ENCODE measurements around the gene SLC16A6. TPM values are rescaled to one million over a fixed set of nuclear protein-coding genes. Genes with fewer than 3 reads are reported as not detected.

Gene SLC16A6
- total and polyA plus RNA-seq, 7 experiments from 2014 or later = 0.74 to 12.5 (median 5.8) TPM

- H3K27me3 ChIP-seq (ENCODE audit: control insufficient read depth in 2 of 2, insufficient read depth in 2 of 2, low read length in 2 of 2) = no peaks in the 10 kb centered on the region
- ChIA-PET CTCF (no interaction called here), POLR2A (interaction anchor here (0.5 to 1.0 kb wide), 3 partner anchors 10 to 202 kb away, joined by 3 to 10 read pairs (median 4); partner anchors contain the start of gene ARSG)
- no peaks in the 10 kb centered on the region for H3K9me3 ChIP-seq (ENCODE audit: control insufficient read depth in 2 of 3, low read length in 3 of 3)
- no peak for DNase-seq
- H3K4me3 Mint-ChIP-seq = peak overlapping the region in 1 of 10 donors; percentile 24
- peaks cover 0 to 15% (median 0%) of the 10 kb centered on the region in 5 donors for H3K27me3 Mint-ChIP-seq
- intact Hi-C loops (cut with micrococcal nuclease) = no loop called here
- ATAC-seq = no peak
- peaks cover 14 to 55% (median 48%) of the 10 kb centered on the region in 7 donors for H3K4me1 Mint-ChIP-seq
- H3K9me3 Mint-ChIP-seq = no peaks in the 10 kb centered on the region
- H3K4me1 ChIP-seq (ENCODE audit: control insufficient read depth in 2 of 2, insufficient read depth in 2 of 2, low read length in 2 of 2) = peaks cover 21% of the 10 kb centered on the region in 2 donors
- H3K27ac ChIP-seq (ENCODE audit: low read depth, low read length) = no peak overlapping the region
- peaks cover 0 to 6% (median 3%) of the 10 kb centered on the region in 5 donors for H3K36me3 Mint-ChIP-seq
- no peak overlapping the region for H3K4me3 ChIP-seq (ENCODE audit: low read length)
- H3K36me3 ChIP-seq (ENCODE audit: control insufficient read depth in 2 of 3, insufficient read depth in 3 of 3, low read length in 3 of 3) = no peaks in the 10 kb centered on the region
- peak overlapping the region in 2 of 9 donors; percentile 66 to 92 for H3K27ac Mint-ChIP-seq
These were observed 10.6 kb upstream of the SLC16A6 start for GRCh38 chr17:68301438-68301959.

GRCh38 chr17:68299817-68300216 lies 8.9 kb upstream of the SLC16A6 start:
- Mint-ChIP-seq H3K36me3 (peaks cover 0 to 9% (median 3%) of the 10 kb centered on the region in 5 donors), H3K27ac (peak overlapping the region in 4 of 9 donors; percentile 8 to 54 (median 37)), H3K4me3 (no peak overlapping the region), H3K4me1 (peaks cover 23 to 62% (median 55%) of the 10 kb centered on the region in 7 donors), H3K9me3 (no peaks in the 10 kb centered on the region), H3K27me3 (peaks cover 0 to 21% (median 0%) of the 10 kb centered on the region in 5 donors)
- H3K27me3 ChIP-seq (ENCODE audit: control insufficient read depth in 2 of 2, insufficient read depth in 2 of 2, low read length in 2 of 2) = no peaks in the 10 kb centered on the region
- no peak for ATAC-seq
- no peak for DNase-seq
- no peak overlapping the region for H3K4me3 ChIP-seq (ENCODE audit: low read length)
- POLR2A ChIA-PET = interaction anchor here (0.6 to 1.1 kb wide), 3 partner anchors 12 to 60 kb away, joined by 3 to 6 read pairs (median 5); no protein-coding TSS in a partner anchor
- CTCF ChIA-PET = interaction anchor here (0.7 to 1.3 kb wide), 2 partner anchors 131 to 132 kb away, joined by 3 to 4 read pairs; no protein-coding TSS in a partner anchor
- no peaks in the 10 kb centered on the region for H3K36me3 ChIP-seq (ENCODE audit: control insufficient read depth in 2 of 3, insufficient read depth in 3 of 3, low read length in 3 of 3)
- no peak overlapping the region for H3K27ac ChIP-seq (ENCODE audit: low read depth, low read length)
- no peaks in the 10 kb centered on the region for H3K9me3 ChIP-seq (ENCODE audit: control insufficient read depth in 2 of 3, low read length in 3 of 3)
- H3K4me1 ChIP-seq (ENCODE audit: control insufficient read depth in 2 of 2, insufficient read depth in 2 of 2, low read length in 2 of 2) = peaks cover 35 to 36% of the 10 kb centered on the region in 2 donors
- intact Hi-C loops (cut with micrococcal nuclease) = loop anchor here in 1 of 2 donors (5.0 kb wide), 1 partner anchor 38 kb away; no protein-coding TSS in a partner anchor

- no peak overlapping the region for H3K4me3 ChIP-seq (ENCODE audit: low read length)
- Mint-ChIP-seq H3K4me3 (peak overlapping the region in 3 of 10 donors; percentile 32 to 66 (median 45)), H3K4me1 (peaks cover 31 to 72% (median 61%) of the 10 kb centered on the region in 7 donors), H3K36me3 (peaks cover 0 to 10% (median 3%) of the 10 kb centered on the region in 5 donors), H3K9me3 (no peaks in the 10 kb centered on the region), H3K27me3 (peaks cover 0 to 29% (median 0%) of the 10 kb centered on the region in 5 donors), H3K27ac (peak overlapping the region in 5 of 9 donors; percentile 49 to 92 (median 88))
- ChIA-PET CTCF (interaction anchor here (2.7 kb wide), 1 partner anchor 35 kb away, joined by 8 read pairs; no protein-coding TSS in a partner anchor), POLR2A (no interaction called here)
- DNase-seq (no peak), ATAC-seq (no peak)
- no peak overlapping the region for H3K27ac ChIP-seq (ENCODE audit: low read depth, low read length)
- H3K9me3 ChIP-seq (ENCODE audit: control insufficient read depth in 2 of 3, low read length in 3 of 3) = no peaks in the 10 kb centered on the region
- intact Hi-C loops (cut with micrococcal nuclease) = loop anchor here in 1 of 2 donors (5.0 kb wide), 1 partner anchor 36 kb away; no protein-coding TSS in a partner anchor
- no peaks in the 10 kb centered on the region for H3K27me3 ChIP-seq (ENCODE audit: control insufficient read depth in 2 of 2, insufficient read depth in 2 of 2, low read length in 2 of 2)
- H3K36me3 ChIP-seq (ENCODE audit: control insufficient read depth in 2 of 3, insufficient read depth in 3 of 3, low read length in 3 of 3) = no peaks in the 10 kb centered on the region
- peaks cover 38 to 47% of the 10 kb centered on the region in 2 donors for H3K4me1 ChIP-seq (ENCODE audit: control insufficient read depth in 2 of 2, insufficient read depth in 2 of 2, low read length in 2 of 2)
These were observed 7.7 kb upstream of the SLC16A6 start for GRCh38 chr17:68298601-68299000.

- Mint-ChIP-seq H3K4me3 (peak overlapping the region; percentile 68 to 84 (median 80)), H3K27me3 (peaks cover 0 to 27% (median 0%) of the 10 kb centered on the region in 5 donors), H3K36me3 (peaks cover 0 to 10% (median 3%) of the 10 kb centered on the region in 5 donors), H3K4me1 (peaks cover 36 to 77% (median 65%) of the 10 kb centered on the region in 7 donors), H3K27ac (peak overlapping the region; percentile 72 to 94 (median 91)), H3K9me3 (no peaks in the 10 kb centered on the region)
- H3K9me3 ChIP-seq (ENCODE audit: control insufficient read depth in 2 of 3, low read length in 3 of 3) = no peaks in the 10 kb centered on the region
- ChIA-PET POLR2A (interaction anchor here (0.6 to 2.6 kb wide), 24 partner anchors 8 to 162 kb away, joined by 3 to 16 read pairs (median 4); partner anchors contain the start of gene AMZ2), CTCF (interaction anchor here (0.6 to 2.7 kb wide), 5 partner anchors 34 to 1114 kb away, joined by 3 to 8 read pairs (median 4); no protein-coding TSS in a partner anchor)
- peak overlapping the region; percentile 64 for H3K27ac ChIP-seq (ENCODE audit: low read depth, low read length)
- intact Hi-C loops (cut with micrococcal nuclease) = loop anchor here (1.0 to 5.0 kb wide), 4 partner anchors 13 to 262 kb away; partner anchors contain the start of gene KPNA2 (in 1 of the 2)
- H3K4me3 ChIP-seq (ENCODE audit: low read length) = peak overlapping the region; percentile 35
- H3K4me1 ChIP-seq (ENCODE audit: control insufficient read depth in 2 of 2, insufficient read depth in 2 of 2, low read length in 2 of 2) = peaks cover 49 to 57% of the 10 kb centered on the region in 2 donors
- ATAC-seq = no peak
- no peaks in the 10 kb centered on the region for H3K36me3 ChIP-seq (ENCODE audit: control insufficient read depth in 2 of 3, insufficient read depth in 3 of 3, low read length in 3 of 3)
- H3K27me3 ChIP-seq (ENCODE audit: control insufficient read depth in 2 of 2, insufficient read depth in 2 of 2, low read length in 2 of 2) = no peaks in the 10 kb centered on the region
- peak in 1 of 9 donors; percentile 25 for DNase-seq
These were observed 6.3 kb upstream of the SLC16A6 start for GRCh38 chr17:68297195-68297594.

DNA sequence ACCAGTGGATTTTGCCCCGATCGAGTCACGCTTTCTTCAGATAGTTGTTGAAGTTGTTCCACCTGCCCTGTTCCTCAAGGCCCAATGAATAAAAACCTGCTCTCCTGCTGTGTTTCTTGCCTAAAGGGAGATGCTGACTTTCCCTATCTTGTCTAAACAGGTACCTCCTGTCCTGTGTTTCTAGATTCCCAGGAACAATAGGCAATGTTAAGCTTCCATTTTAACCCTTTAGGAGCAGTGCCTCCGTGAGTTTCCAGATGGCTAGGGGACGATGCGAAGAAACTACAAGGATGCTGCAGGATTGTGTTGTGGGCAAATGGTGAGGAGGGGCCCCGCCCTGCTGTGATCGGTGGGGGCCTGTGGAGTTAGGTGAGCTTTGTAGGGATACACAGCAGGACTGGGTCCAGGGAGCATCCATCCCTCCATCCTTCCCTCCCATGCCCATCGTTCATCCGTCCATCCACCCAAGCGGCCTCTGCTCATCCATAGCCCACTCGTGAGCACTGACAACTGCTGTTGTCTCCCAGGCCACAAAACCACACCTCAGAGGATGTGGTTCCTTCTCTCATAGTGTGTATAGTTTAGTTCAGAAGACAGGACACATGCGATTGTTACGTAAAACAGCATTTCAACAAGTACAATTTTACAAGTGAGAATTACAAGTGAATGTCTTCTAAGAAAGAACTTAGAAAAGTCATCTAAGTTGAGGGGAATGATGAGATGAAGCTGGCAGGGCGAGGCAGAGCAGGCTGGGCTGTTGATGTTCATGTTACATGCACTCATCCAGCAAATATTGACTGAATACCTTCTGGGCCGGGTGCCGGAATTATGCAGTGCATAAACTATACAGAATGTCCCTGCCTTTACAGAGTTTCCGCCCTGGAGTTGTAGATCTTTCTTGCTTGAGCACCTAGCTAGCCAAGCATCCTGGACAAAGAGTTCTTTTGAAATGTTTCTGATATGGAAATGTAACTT lies 5.6 kb upstream of the SLC16A6 start:
- H3K36me3 Mint-ChIP-seq = peaks cover 0 to 8% (median under 1%) of the 10 kb centered on the region in 5 donors
- ATAC-seq (peak; percentile 64), DNase-seq (peak in 8 of 9 donors; percentile 49 to 90 (median 86))
- CTCF ChIA-PET = interaction anchor here (0.6 to 2.7 kb wide), 5 partner anchors 33 to 1115 kb away, joined by 3 to 8 read pairs (median 4); no protein-coding TSS in a partner anchor
- peaks cover 0 to 25% (median 0%) of the 10 kb centered on the region in 5 donors for H3K27me3 Mint-ChIP-seq
- H3K27me3 ChIP-seq (ENCODE audit: control insufficient read depth in 2 of 2, insufficient read depth in 2 of 2, low read length in 2 of 2) = no peaks in the 10 kb centered on the region
- peak overlapping the region; percentile 72 to 94 (median 91) for H3K27ac Mint-ChIP-seq
- peak overlapping the region; percentile 68 to 84 (median 80) for H3K4me3 Mint-ChIP-seq
- peak overlapping the region; percentile 64 for H3K27ac ChIP-seq (ENCODE audit: low read depth, low read length)
- H3K4me1 Mint-ChIP-seq = peaks cover 35 to 74% (median 58%) of the 10 kb centered on the region in 7 donors
- H3K9me3 ChIP-seq (ENCODE audit: control insufficient read depth in 2 of 3, low read length in 3 of 3) = no peaks in the 10 kb centered on the region
- H3K4me3 ChIP-seq (ENCODE audit: low read length) = peak overlapping the region; percentile 35
- intact Hi-C loops (cut with micrococcal nuclease) = loop anchor here (1.0 to 5.0 kb wide), 6 partner anchors 14 to 262 kb away; partner anchors contain the start of gene KPNA2 (in 1 of the 2)
- peaks cover 50 to 57% of the 10 kb centered on the region in 2 donors for H3K4me1 ChIP-seq (ENCODE audit: control insufficient read depth in 2 of 2, insufficient read depth in 2 of 2, low read length in 2 of 2)
- POLR2A ChIA-PET = interaction anchor here (0.6 to 2.6 kb wide), 27 partner anchors 8 to 163 kb away, joined by 3 to 16 read pairs (median 4); partner anchors contain the start of gene AMZ2
- no peaks in the 10 kb centered on the region for H3K9me3 Mint-ChIP-seq
- H3K36me3 ChIP-seq (ENCODE audit: control insufficient read depth in 2 of 3, insufficient read depth in 3 of 3, low read length in 3 of 3) = no peaks in the 10 kb centered on the region
